ENCODE results near the gene CA12.

DNA sequence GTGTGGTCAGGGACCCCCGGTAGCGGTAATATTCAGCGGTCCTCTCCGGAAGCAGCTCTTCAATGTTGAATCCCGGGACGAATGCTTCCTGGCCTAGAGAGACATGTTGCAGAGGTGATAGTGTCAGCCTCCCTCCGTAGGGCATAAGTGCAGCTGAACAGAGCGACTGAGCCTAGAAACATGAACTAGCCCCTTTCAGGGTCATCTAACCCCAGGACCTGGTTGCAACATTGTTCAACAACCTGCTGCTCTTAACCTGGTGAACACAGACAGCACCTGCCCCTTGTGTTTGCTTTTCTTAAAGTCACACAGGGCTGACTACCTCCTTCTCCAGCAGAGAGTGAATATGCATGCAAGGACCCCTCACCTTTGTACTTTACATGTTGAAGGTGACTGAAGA lies 41.3 kb downstream of the CA12 start:
- TF ChIP-seq, protein P1, sequence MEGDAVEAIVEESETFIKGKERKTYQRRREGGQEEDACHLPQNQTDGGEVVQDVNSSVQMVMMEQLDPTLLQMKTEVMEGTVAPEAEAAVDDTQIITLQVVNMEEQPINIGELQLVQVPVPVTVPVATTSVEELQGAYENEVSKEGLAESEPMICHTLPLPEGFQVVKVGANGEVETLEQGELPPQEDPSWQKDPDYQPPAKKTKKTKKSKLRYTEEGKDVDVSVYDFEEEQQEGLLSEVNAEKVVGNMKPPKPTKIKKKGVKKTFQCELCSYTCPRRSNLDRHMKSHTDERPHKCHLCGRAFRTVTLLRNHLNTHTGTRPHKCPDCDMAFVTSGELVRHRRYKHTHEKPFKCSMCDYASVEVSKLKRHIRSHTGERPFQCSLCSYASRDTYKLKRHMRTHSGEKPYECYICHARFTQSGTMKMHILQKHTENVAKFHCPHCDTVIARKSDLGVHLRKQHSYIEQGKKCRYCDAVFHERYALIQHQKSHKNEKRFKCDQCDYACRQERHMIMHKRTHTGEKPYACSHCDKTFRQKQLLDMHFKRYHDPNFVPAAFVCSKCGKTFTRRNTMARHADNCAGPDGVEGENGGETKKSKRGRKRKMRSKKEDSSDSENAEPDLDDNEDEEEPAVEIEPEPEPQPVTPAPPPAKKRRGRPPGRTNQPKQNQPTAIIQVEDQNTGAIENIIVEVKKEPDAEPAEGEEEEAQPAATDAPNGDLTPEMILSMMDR (IDR thresholded peaks at IDR 0.05; ENCODE audit: insufficient read depth, low read length), result no peak
- no peak for TF ChIP-seq POLR2AphosphoS5 (IDR thresholded peaks at IDR 0.05; ENCODE audit: low read depth)
